ENCODE data around the gene C1orf35.

GRCh38 chr1:228091084-228091483 lies 12.0 kb downstream of the C1orf35 start:
- TF ChIP-seq ATF2 (IDR thresholded peaks at IDR 0.05; ENCODE audit: low read length), result no peak
- TF ChIP-seq, protein P1, sequence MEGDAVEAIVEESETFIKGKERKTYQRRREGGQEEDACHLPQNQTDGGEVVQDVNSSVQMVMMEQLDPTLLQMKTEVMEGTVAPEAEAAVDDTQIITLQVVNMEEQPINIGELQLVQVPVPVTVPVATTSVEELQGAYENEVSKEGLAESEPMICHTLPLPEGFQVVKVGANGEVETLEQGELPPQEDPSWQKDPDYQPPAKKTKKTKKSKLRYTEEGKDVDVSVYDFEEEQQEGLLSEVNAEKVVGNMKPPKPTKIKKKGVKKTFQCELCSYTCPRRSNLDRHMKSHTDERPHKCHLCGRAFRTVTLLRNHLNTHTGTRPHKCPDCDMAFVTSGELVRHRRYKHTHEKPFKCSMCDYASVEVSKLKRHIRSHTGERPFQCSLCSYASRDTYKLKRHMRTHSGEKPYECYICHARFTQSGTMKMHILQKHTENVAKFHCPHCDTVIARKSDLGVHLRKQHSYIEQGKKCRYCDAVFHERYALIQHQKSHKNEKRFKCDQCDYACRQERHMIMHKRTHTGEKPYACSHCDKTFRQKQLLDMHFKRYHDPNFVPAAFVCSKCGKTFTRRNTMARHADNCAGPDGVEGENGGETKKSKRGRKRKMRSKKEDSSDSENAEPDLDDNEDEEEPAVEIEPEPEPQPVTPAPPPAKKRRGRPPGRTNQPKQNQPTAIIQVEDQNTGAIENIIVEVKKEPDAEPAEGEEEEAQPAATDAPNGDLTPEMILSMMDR (IDR thresholded peaks at IDR 0.05; ENCODE audit: control extremely low read depth in 1 of 3, insufficient read depth in 1 of 3, low read depth in 1 of 3, low read length in 3 of 3), result no peak
- TF ChIP-seq POLR2A (IDR thresholded peaks at IDR 0.05; ENCODE audit: control extremely low read depth in 1 of 2, low read depth in 2 of 2, low read length in 2 of 2), result peak in 1 of 2 experiments; percentile 34; a peak in 1 of 3 replicates
- TF ChIP-seq CEBPB (IDR thresholded peaks at IDR 0.05; ENCODE audit: low read depth, low read length), result no peak
